ENCODE measurements around the gene FOXO6.
"Not testable (repeated sequence)": the region's sequence is repeated elsewhere in the genome, so short reads cannot be mapped to it uniquely, and the experiment has no call there.

Gene FOXO6

GRCh38 chr1:41329662-41330587 lies 31.3 kb upstream of the FOXO6 start:
- no peak for DNase-seq

- DNase-seq: no peak
Observed at GRCh38 chr1:41330588-41331545, 30.4 kb upstream of the FOXO6 start.

- no peak for DNase-seq
Observed at GRCh38 chr1:41331546-41331917, 29.7 kb upstream of the FOXO6 start.

GRCh38 chr1:41332161-41332560 lies 29.1 kb upstream of the FOXO6 start:
- DNase-seq: not testable (repeated sequence)

GRCh38 chr1:41333146-41333784 lies 28.0 kb upstream of the FOXO6 start:
- DNase-seq: no peak

- no peak for DNase-seq
Observed at GRCh38 chr1:41338820-41339219, 22.4 kb upstream of the FOXO6 start.

GRCh38 chr1:41340655-41341364 lies 20.4 kb upstream of the FOXO6 start:
- DNase-seq: no peak

GRCh38 chr1:41341365-41341683 lies 19.9 kb upstream of the FOXO6 start:
- DNase-seq: no peak

GRCh38 chr1:41341772-41342562 lies 19.3 kb upstream of the FOXO6 start:
- DNase-seq: no peak

- no peak for DNase-seq
Observed at GRCh38 chr1:41342774-41343355, 18.4 kb upstream of the FOXO6 start.

GRCh38 chr1:41343790-41344699 lies 17.2 kb upstream of the FOXO6 start:
- DNase-seq: no peak

- DNase-seq: no peak
Observed at GRCh38 chr1:41344708-41345159, 16.5 kb upstream of the FOXO6 start.

GRCh38 chr1:41345434-41346075 lies 15.7 kb upstream of the FOXO6 start:
- no peak for DNase-seq

- no peak for DNase-seq
Observed at GRCh38 chr1:41347276-41347675, 14.0 kb upstream of the FOXO6 start.

- no peak for DNase-seq
Observed at GRCh38 chr1:41348394-41348793, 12.8 kb upstream of the FOXO6 start.

GRCh38 chr1:41349361-41350054 lies 11.7 kb upstream of the FOXO6 start:
- DNase-seq: no peak

GRCh38 chr1:41350055-41350378 lies 11.2 kb upstream of the FOXO6 start:
- no peak for DNase-seq

- no peak for DNase-seq
Observed at GRCh38 chr1:41351262-41352151, 9.7 kb upstream of the FOXO6 start.

Data from NCI-H1092 (cell line).